HG03159 (cell line): ENCODE data around the gene ABI3.

Experiments
- ATAC-seq: cut with Tn5 transposase; IDR thresholded peaks from one replicate; pipeline ENCODE4 v1.9.1; 2021; ENCODE audit warnings: mild to moderate bottlenecking, moderate library complexity; ENCODE audit not compliant: unreplicated experiment

Gene ABI3

GRCh38 chr17:49224198-49224996, 13.9 kb downstream of the ABI3 start:
- ATAC-seq: no peak

DNA sequence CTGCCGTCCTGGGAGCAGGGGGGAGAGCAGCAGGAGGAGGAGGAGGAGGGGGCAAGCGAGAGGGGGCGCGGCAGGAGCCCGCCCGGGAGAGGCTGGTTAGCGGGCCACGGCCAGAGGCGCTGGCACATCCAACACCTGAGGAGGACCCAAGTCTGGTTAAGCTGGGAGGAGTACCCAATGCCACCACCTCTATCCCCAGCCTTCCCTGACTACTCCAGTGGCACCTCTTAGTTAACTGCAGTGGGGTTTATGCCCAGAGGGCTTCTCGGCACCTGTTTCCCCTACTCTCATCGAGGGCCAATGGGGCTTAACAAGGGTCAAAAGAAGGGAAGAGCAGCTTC, 14.5 kb downstream of the ABI3 start:
- ATAC-seq: no peak

GRCh38 chr17:49225554-49226236, 15.2 kb downstream of the ABI3 start:
- no peak for ATAC-seq

- ATAC-seq: no peak
These were observed 16.4 kb downstream of the ABI3 start for GRCh38 chr17:49226771-49227435.

DNA sequence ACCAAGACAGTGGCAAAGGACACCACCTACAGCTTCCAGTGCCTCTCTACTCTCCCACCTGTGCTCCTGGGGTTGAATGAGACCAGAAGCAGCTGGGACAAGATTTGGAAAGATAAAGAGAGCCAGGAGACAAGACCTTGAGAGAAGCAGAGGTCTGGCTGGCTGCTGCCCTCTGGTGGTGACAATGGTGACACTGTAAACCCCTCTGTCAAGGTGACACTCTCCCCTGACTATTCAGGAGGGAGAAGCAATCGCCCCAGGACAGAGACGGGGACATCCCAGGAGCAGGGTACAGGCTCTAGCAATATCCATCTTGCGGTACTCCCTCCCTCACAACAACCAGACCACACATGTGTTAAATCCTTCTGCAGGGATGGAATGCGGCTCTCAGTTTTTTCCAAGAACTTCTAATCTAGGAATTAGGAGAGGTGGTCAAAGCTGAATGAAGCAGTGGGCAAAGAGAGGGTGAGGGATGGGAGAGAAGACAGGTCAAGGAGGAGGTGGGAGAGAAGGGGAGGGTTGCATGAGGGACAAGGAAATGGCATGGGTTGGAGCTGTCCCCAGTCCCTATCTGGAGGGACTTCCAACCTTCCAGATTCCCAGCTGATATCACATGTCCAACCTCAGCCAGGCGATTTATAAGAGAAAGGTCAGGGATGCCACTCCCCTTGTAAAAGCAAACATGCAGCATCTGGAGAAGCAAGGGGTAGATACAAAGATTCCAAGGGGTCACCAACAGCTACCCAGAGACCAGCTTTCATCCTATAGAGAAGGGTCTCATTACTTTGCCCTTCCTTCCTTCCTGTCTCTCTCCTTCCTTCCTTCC, 17.1 kb downstream of the ABI3 start:
- ATAC-seq: no peak

- ATAC-seq: no peak
These were observed 18.7 kb downstream of the ABI3 start for GRCh38 chr17:49229076-49229804.

GRCh38 chr17:49229805-49230600, 19.5 kb downstream of the ABI3 start:
- peak; percentile 18 for ATAC-seq

DNA sequence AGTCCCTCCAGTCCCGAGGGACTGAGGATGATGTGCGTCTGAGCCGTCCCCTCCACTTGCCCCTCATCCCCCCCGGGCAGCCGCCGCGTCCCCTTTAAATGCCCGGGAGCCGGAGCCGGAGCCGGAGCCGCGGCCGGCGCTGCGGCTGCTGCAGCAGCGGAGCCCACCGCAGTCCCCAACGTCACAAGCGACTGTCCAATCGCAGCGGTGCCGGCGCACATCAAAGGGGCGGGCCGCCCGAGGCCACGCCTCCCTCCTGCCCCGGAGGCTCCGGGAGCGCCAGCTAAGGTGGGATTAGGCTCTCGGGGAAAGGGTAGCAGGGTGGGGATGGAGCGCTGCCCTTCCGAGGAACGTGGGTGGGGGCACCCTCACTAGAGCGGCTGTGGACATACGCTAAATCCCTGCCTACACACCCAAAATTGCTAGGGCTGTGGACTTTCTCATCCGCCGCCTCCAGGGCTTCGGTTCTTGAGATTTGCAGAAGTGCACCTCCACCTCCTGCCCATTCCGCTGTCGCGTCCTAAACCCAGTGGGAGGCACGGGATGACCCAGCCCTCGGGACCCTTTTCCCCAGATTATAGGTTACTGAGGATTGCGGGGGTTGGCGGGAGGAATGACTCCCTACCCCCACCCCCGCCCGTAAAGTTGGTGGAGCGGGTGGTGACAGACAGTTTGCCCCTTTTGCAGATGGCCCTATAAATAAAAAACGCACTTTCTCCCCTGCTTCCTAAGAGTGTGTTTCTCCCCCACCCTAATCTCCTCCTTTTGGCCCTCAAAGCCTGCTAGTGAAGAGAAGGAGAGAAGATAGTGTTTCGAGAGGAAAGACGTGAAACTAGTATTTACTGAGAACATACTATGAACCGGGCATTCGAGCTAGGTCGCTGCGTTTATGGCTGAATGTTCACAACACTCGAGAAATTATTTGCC, 20.4 kb downstream of the ABI3 start, which contains the start of gene PHOSPHO1:
Gene PHOSPHO1, minus strand, starts transcription at position 152 of the 927 bp plus-strand sequence. CDS start 4,096 bp downstream, outside the sequence.
- peak; percentile 84 for ATAC-seq

- ATAC-seq: no peak
These were observed 21.0 kb downstream of the ABI3 start for GRCh38 chr17:49231563-49231894.

DNA sequence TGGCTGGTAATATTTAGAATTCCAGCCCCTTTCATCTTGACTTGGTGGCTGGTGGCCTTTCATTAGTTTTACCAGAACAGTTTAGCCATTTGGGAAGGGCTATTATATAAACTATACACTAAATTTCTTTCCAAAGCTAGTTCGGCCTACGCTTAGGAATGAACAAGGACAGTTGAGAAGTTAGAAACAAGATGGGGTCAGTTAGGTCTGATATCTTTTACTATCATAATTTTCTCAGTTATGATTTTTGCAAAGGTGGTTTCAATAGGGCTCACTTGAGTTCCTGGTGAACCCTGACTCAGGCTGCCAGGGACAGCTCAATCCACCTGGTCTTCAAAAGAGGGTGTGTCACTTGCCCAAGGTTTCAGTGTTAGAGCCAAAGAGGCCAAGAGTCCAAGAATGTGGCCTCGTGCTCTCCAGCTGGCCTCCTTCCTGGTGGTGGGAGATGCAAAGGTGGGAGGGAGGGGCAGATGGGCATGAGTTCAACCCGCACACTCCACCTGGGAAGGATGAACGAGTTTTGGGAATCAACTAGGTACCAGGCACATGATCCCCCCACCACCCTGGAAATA, 24.1 kb downstream of the ABI3 start:
- no peak for ATAC-seq

DNA sequence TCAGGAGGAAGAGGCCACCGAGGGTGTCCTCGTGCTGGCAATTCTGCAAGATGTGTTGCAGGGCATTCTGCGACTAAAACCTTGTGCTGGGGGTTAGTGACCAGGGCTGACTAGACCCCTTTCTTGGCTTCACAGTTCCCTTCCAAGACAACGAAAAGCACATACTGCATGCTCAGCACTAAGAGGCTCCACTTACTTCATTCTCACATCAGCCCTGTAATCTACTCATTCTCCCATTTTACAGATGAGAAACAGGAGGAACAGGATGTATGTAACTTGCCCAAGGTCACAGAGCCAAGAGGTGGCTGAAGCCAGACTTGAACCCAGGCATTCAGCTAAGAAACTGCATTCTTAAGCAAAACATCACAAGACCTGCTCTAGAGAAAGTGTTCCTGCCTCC, 25.4 kb downstream of the ABI3 start:
- ATAC-seq: no peak

DNA sequence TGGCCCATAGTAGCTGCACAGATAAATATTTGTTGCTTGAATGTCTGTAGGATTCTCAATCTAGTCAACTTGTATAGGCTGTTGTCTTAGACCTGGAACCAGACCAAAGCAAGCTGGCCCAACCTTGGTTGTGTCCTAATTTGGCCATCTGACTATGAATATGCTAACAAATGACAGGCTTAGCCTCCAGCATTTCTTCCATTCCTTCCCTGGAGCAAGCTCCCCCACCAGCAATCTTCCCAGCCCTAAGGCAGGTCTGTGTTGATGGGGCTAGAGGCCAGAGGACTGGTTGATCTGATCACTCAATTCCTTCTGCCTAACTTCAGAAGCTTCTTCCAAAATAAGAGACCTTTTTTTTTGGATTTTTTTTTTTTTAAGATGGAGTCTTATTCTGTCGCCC, 29.5 kb downstream of the ABI3 start:
- no peak for ATAC-seq

- no peak for ATAC-seq
These were observed 30.1 kb downstream of the ABI3 start for GRCh38 chr17:49240619-49241018.

DNA sequence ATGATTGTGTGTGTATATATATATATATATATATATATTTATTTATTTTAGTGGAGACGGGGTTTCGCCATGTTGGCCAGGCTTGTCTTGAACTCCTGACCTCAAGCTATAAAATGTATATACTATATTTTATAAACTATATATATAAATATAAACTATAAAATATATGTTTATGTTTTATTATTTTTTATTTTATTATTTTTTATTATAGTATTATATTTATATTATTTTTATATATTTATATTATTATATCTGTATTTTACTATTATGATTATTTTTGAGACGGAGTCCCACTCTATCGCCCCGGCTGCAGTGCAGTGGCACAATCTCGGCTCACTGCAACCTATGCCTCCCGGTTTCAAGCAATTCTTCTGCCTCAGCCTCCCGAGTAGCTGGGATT, 30.5 kb downstream of the ABI3 start:
- ATAC-seq: no peak

DNA sequence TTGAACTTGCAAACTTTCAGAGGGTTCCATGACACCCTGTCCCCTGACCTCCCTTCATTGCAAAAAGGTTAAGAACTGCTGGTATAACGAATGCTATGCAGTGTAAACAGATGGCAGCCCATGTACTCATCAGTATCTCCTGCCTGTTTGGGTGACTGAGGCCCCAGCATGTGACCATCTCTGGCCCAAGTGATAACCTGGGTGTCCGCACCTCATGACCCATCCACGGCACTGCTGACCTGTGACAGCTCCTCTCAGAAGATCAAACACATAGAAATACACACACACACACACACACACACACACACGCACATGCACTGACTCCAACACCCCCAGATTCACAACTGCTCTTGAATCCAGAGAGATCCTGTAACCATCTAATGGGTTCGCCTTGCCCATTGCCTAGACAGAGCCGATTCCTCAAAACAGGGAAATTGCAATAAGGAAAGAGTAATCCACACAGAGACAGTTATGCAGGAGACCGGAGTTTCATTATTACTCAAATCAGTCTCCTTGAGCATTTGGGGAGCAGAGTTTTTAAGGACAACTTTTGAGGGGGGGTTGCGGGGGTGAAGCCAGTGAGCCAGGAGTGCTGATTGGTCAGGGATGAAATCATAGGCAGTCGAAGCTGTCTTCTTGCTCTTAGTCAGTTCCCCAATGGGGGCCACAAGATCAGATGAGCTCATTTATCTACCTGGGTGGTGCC, 31.3 kb downstream of the ABI3 start:
- no peak for ATAC-seq

DNA sequence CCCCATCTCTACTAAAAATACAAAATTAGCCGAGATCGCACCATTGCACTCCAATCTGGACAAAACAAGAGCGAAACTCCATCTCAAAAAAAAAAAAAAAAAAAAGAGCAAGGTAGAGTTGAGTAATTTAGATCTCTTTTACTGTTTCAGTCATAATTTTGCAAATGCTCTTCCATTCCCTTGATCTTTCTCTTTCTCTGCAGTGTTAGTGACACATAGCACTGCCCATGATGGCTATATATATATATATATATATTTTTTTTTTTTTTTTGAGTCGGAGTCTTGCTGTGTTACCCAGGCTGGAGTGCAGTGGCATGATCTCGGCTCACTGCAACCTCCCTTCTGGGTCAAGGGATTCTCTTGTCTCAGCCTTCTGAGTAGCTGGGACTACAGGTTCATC, 32.3 kb downstream of the ABI3 start:
- ATAC-seq: no peak

DNA sequence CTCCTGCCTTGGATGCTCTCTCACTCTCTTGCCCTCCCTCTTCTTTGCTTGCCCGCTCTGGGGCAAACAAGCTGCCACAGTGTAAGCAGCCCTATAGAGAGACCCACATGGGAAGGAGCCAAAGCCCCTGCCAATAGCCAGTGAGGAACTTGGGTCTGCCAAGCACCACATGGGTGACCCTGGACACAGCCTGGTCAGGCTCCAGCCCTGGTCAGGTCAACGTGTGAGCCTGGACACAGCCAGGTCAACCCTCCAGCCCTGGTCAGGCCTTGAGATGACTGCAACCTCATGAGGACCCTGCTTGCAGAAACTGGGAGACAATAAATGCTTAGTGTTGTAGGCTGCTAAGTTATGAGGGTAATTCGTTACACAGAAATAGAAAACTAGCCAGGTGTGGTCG, 34.3 kb downstream of the ABI3 start:
- no peak for ATAC-seq

DNA sequence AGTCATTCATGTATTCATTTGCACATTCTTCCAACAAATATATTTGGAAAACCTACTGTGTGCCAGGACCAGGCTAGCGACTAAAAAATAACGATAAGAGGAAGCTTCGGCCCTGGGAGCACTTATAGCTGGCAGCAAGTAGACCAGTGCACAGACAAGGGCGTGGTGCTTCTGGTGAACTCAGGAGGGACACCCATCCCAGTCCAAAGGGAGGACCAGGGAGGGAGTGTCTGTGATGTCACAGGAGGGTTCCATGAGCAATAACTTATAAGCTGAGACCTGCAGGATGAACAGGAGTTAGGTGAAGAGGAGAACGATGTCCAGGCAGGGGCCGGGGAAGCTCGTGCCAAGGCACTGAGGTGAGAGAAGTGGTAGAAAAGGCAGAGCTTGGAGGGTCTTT, 37.4 kb downstream of the ABI3 start:
- ATAC-seq: no peak
